DMS114 treated with DMSO at 0.1 percent for 48 hours (cell line): Measurements from ENCODE around the gene CELF2.
"Not testable (repeated sequence)": the region's sequence is repeated elsewhere in the genome, so short reads cannot be mapped to it uniquely, and the experiment has no call there.

Experiments
- DNase-seq: peaks from one replicate; lab custom pipeline; 2025; ENCODE audit not compliant: unreplicated experiment; lab: John Stamatoyannopoulos, UW

CELF2 gene

GRCh38 chr10:11168423-11169090, 150.9 kb downstream of the CELF2 start:
- no peak for DNase-seq

GRCh38 chr10:11169976-11170375, 152.3 kb downstream of the CELF2 start:
- no peak for DNase-seq

GRCh38 chr10:11170574-11170973, 152.9 kb downstream of the CELF2 start:
- DNase-seq: no peak

GRCh38 chr10:11170993-11171851, 153.6 kb downstream of the CELF2 start:
- DNase-seq: no peak

- DNase-seq: no peak
Measured at GRCh38 chr10:11173042-11173441, 155.4 kb downstream of the CELF2 start.

- no peak for DNase-seq
Measured at GRCh38 chr10:11175823-11176243, 158.2 kb downstream of the CELF2 start.

GRCh38 chr10:11176746-11177145, 159.1 kb downstream of the CELF2 start:
- DNase-seq: no peak

- DNase-seq: no peak
Measured at GRCh38 chr10:11177381-11177780, 159.7 kb downstream of the CELF2 start.

GRCh38 chr10:11177926-11178471, 160.3 kb downstream of the CELF2 start:
- no peak for DNase-seq

GRCh38 chr10:11178606-11179515, 161.2 kb downstream of the CELF2 start:
- DNase-seq: no peak

GRCh38 chr10:11179516-11180105, 161.9 kb downstream of the CELF2 start:
- no peak for DNase-seq

- no peak for DNase-seq
Measured at GRCh38 chr10:11180228-11180627, 162.6 kb downstream of the CELF2 start.

GRCh38 chr10:11181978-11182377, 164.3 kb downstream of the CELF2 start:
- no peak for DNase-seq

- DNase-seq: no peak
Measured at GRCh38 chr10:11183015-11183414, 165.3 kb downstream of the CELF2 start.

GRCh38 chr10:11184093-11184492, 166.4 kb downstream of the CELF2 start:
- no peak for DNase-seq

- not testable (repeated sequence) for DNase-seq
Measured at GRCh38 chr10:11185128-11185665, 167.5 kb downstream of the CELF2 start.

GRCh38 chr10:11186374-11186773, 168.7 kb downstream of the CELF2 start:
- DNase-seq: no peak

- DNase-seq: no peak
Measured at GRCh38 chr10:11189582-11190376, 172.1 kb downstream of the CELF2 start.

- no peak for DNase-seq
Measured at GRCh38 chr10:11191190-11191589, 173.5 kb downstream of the CELF2 start.

- no peak for DNase-seq
Measured at GRCh38 chr10:11191678-11192077, 174.0 kb downstream of the CELF2 start.
